Activated T-cell treated with anti-CD3 and anti-CD28 coated beads, Interleukin-2, amount 50 U/mL, for 48 hours (primary cell): ENCODE measurements around the gene TENT4B.
"Not testable (repeated sequence)": the region's sequence is repeated elsewhere in the genome, so short reads cannot be mapped to it uniquely, and the experiment has no call there.

Experiments used
- DNase-seq, 2 experiments: peaks; one replicate each; pipeline ENCODE4 v3.0.0-alpha.2; 2020

Gene TENT4B

DNA sequence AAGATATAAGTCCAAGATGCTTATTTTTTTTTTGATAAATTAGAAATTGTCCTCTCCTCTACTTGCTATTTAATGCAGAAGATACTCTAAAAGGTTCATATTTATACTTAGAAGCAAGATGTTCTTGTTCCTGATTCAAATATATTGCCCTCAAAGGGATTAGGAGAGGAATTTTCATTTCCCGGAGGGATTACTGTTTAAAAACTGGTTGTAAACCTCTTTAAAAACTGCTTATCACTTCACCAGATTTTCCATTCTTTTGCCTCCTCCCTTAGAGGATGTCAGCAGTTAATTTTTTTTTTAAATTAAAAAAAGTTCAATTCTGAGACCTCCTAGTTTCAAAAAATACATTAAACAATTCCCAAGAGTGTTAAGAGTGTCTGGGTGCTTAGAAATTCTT, 2.8 kb downstream of the TENT4B start:
- DNase-seq = no peak

DNA sequence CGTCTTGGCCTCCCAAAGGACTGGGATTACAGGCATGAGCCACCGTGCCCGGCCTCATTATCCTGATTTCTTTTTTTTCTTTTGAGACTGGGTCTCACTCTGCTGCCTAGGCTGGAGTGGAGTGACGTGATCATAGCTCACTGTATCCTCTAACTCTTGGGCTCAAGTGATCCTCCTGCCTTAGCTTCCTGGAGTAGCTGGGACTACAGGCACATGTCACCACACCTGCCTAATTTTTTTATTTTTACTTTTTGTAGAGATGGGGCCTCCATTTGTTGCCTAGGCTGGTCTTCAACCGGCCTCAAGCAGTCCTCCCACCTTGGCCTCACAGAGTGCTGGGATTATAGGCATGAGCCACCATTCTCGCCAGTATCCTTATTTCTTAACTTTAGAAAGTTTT, 3.5 kb downstream of the TENT4B start:
- DNase-seq = peak in 1 of 2 experiments; percentile 13

DNA sequence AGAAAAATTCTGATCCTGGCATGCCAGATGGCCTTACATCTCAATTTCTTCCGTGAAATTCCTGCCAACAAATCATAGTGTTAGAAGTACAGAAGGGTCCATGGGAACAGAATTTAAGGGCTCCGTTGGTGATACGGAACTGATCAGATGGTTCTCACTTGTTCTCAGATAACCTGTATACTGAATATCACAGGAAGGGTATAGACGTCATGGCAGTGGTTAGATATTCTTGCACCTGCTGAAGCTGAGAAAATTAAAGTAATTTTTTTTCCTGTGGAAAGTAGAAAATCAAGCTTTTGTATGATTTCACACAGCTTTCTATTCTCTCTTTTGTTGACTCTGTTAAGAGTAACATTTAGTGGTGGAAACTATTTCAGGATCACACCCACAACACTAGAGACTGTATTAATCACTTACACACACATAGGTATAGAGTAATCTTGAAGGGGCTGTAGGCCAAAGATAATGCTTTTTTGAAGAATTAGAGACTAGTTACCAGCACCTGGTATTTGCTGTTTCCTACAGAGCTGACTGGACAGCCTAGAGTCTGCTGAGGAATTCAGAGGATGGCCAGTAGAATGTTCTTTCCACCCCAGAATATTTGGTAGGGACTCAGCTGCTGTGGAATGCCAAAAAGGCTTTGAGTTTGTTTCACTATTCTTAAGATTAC, 7.5 kb downstream of the TENT4B start:
- DNase-seq = peak in 1 of 2 experiments; percentile 7

DNA sequence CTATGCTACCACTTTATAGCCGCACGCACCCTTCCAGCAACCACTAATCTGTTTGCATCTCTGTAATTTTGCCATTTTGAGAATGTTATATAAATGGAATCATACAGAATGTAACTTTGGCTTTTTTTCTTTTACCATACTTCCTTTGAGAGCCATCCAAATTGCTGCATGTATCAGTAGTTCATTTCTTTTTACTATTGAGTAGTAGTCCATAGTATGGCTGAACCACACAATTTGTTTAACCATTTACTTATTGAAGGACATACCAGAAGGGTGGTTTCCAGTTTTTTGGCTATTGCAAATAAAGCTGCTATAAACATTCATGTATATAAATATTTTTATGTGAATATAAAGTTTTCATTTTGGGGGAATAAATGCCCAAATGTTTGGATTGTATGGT, 8.8 kb downstream of the TENT4B start:
- DNase-seq = no peak

DNA sequence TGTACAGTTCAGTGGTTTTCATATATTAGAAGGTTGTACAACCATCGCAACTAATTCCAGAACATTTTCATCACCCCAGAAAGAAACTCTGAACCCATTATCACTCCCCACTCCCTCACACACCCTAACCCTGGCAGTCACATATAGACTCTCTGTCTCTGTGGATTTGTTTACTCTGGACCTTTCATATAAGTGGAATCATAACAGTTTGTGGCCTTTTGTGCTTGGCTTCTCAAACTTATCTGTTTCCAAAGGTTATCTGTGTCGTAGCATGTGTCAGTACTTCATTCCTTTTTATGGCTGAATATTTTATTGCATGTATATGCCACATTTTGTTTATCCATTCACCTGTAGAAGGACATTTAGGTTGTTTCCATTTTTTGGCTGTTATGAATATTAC, 12.4 kb downstream of the TENT4B start:
- DNase-seq = no peak

DNA sequence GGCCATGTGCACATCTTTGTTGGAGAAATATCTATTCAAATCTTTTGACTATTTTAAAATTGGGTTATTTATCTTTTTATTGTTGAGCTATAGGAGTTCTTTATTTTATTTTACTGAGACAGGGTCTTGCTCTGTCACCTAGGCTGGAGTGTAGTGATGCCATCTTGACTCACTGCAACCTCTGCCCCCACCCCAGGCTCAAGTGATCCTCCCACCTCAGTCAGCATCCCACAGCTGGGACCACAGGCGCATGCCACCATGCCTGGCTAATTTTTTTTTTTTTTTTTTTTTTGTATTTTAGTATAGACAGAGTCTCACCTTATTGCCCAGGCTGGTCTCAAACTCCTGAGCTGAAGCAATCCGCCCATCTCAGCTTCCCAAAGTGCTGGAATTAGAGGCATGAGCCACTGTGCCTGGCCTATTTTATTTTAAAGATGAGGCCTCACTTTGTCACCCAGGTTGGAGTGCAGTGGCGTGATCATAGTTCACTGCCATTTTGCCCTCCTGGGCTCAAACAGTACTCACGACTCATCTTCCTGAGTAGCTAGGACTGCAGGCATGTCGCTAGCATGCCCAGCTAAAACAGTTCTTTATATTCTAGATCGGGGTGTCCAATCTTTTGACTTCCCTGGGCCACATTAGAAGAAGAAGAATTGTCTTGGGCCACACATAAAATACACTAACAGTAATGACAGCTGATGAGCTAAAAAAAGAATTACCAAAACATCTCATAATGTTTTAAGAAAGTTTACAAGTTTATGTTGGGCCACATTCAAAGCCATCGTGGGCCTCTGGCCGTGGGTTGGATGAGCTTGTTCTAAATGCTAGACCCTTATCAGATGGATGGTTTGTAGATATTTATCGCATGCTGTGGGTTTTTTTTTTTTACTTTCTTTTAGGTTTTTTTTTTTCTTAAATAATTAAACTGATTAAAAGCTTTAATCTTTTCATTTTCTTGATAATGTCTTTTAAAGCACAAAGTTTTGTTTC, 13.7 kb downstream of the TENT4B start:
- DNase-seq = peak; percentile 38 to 56

DNA sequence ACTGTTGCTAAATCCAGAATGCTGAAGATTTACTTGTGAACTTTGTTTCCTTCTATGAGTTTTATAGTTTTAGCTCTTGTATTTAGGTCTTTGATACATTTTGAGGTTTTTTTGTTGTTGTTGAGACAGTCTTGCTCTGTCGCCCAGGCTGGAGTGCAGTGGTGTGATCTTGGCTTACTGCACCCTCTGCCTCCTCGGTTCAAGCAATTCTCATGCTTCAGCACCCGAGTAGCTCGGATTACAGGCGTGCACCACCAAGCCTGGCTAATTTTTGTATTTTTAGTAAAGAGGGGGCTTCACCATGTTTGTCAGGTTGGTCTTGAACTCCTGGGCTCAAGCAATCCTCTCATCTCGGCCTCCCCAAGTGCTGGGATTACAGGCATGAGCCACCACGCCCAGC, 14.4 kb downstream of the TENT4B start:
- DNase-seq = no peak

DNA sequence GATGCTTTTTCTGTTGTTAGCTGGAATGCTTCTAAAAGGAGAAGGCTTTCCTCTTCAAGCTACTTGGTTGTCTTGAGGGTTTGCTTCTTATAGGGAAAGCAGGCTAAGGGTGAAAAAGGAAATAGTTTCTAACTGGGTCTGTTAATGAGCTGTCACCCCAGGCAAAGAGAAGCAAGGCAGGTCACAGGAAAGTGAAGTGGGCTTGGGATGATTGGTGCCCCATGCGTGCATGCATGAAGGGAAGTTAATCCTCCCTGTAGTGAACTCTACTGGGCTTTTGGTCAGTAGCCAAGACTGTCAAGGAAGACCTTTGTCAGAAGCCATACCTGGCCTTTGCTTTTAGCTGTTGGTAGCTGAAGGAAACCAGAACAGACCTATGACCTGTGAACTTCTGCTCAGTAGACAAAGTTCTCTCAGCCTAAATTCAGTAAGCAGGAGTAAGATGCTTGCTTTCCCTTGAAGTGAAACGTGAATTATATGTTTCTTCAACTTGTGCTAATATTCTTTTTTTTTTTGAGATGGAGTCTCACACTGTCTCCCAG, 16.5 kb downstream of the TENT4B start:
- DNase-seq = peak in 1 of 2 experiments; percentile 11

DNA sequence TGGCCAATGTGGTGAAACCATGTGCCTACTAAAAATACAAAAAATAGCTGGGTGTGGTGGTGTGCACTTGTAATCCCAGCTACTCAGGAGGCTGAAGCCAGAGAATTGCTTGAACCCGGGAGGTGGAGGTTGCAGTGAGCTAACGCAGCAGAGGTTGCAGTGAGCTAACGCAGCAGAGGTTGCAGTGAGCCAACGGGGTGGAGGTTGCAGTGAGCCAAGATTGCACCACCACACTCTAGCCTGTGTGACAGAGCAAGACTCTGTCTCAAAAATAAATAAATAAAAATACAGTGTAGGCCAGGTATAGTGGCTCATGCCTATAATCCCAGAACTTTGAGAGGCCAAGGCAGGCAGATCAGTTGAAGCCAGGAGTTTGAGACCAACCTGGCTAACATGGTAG, 18.7 kb downstream of the TENT4B start:
- not testable (repeated sequence) for DNase-seq

DNA sequence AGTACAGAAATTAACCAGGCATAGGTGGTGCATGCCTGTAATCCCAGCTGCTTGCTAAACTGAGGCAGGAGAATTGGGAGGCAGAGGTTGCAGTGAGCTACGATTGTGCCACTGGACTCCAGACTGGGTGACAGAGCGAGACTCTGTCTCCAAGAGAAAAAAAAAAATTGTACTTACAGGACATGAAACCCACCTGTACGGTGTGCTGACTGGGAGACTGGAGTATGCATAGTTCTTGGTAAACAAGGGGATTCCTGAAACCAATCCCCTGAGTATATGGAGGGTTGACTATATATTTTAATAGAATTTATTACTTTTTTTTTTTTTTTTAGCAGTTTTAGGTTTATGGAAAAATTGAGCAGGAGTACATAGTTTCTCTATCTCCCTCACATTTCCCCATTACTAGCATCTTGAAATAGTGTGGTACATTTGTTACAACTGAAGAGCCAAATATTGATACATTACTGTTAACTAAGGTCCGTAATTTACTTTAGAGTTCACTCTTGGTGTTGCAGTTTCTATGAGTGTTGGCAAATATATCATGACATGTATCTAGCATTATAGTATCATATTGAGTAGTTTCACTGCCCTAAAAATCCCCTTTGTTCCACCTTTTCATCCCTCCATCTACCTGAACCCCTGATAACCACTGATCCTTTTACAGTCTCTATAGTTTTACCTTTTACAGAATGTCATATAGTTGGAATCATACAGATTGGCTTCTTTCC, 19.3 kb downstream of the TENT4B start:
- no peak for DNase-seq

DNA sequence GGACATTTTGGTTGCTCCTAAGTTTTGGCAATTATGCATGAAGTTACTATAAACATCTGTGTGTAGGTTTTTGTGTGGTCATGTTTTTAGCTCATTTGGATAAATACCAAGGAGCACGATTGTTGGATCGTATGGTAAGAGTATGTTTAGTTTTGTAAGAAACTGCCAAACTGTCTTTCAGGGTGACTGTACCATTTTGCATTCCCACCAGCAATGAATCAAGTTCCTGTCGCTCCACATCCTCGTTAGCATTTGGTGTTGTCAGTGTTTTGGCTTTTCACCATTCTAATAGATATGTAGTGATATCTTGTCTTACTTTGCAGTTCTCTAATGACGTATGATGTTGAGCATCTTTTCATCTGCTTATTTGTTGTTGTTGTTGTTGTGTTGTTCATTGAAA, 20.2 kb downstream of the TENT4B start:
- no peak for DNase-seq

DNA sequence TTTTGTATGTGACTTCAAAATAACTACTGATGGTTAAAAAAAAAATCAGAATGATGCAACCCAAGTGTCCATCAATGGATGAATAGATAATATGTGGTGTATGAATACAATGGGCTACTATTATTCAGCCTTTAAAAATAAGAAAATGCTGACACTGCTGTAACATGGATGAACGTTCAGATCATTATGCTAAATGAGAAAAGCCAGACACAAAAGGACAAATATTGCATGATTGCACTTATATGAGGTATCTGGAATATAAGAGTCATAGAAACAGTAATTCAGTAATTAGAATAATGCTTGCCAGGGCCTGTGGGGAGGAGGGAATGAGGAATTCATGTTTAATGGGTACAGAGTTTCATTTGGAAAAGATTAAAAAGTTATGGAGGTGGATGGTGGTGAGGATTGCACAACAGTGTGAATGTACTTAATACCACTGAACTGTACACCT, 25.4 kb downstream of the TENT4B start:
- no peak for DNase-seq

DNA sequence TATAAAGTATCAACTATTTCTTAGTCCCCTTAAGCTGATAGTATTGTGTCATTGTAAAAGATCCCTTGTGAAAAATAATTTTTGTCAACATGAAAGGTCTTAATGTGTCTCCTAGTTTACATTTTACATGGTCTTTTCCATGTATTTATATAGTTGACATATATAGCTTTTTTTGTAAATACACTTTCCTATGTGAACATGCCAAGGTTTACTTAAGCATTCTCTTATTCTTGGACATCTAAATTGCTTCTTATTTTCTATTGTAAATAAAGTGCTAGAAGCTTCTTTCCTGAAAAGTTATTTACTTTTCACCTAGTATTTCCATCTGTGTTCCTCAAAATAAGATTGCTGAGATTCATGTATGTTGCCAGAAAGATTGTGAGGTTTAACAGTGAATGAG, 29.3 kb downstream of the TENT4B start:
- no peak for DNase-seq

DNA sequence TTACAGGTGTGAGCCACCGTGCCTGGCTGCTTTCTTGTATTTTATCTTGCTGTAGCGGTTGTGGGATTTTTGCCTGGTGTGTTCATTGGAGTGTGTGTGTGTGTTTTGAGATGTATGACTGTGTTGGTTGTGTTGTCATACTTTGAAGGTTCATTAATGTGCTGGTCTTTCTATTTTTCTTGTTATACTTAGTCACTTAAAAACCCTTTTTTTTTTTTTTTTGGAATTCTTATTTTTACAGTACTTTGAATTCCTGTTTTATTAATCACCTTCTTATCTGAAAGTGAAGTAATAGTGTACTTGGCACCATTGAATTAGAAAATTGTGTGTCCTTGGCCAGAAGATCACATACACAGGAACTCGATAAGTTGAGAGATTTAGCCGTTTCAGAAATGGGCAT, 30.2 kb downstream of the TENT4B start:
- DNase-seq = no peak

DNA sequence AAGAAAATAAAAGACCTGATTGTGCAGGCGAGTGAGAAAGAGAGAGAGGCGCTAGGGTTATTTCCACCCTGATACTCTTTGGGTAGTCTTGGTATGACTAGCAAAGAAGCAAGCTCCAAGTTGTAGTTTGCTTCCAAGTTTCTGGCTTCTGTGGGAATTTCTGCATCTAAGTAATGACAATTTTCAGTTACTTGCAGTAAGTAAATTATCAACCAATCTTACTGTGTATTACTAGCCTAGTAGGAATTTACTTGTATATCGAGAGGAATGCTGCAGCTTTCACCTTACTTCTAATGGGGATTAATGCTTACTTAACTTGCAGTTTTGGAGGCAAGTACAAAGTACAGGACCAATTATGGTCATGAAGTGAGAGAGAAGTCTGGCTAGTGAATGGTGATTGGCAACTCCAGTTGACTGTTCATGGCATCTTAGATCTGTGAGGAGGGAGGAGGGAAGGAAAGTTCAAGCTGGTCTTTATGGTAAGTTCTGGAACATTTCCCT, 31.9 kb downstream of the TENT4B start:
- no peak for DNase-seq

DNA sequence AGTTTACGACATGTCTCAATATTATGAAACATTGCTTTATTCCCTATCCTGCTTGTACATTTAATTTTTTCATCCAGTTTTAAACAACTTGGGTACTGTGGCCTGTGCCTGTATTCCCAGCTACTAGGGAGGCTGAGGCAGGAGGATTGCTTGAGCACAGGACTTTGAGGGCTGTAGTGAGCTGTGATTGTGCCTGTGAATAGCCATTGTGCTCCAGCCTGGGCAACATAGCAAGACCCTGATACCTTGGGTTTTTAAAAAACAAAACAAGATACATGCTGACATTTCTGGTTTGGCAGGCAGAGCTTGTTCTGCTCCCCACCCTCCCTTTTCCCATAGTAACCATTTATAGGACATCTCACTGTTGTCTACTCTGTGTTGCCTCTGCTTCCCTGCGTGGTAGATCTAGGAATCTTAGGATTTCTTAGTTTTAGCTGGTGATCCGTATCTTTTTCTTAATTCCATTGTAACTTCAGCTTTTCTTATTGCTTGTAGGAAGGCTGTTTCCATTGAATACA, 35.6 kb downstream of the TENT4B start:
- DNase-seq = no peak

DNA sequence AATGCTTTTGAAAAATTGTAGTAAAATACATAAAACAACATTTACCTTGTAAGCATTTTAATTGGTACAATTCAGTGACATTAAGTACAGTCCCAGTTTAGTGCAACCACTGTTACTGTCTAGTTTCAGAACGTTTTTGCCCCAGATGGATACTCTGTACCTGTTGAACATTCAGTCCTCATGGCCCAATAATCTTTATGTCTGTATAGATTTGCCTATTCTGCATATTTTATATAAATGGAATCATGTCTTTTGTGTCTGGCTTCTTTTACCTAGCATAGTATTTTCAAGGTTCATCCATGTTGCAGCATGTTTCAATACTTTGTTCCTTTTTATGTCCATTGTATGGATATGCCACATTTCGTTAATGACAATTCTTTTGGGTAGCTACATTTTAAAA, 37.2 kb downstream of the TENT4B start:
- no peak for DNase-seq

DNA sequence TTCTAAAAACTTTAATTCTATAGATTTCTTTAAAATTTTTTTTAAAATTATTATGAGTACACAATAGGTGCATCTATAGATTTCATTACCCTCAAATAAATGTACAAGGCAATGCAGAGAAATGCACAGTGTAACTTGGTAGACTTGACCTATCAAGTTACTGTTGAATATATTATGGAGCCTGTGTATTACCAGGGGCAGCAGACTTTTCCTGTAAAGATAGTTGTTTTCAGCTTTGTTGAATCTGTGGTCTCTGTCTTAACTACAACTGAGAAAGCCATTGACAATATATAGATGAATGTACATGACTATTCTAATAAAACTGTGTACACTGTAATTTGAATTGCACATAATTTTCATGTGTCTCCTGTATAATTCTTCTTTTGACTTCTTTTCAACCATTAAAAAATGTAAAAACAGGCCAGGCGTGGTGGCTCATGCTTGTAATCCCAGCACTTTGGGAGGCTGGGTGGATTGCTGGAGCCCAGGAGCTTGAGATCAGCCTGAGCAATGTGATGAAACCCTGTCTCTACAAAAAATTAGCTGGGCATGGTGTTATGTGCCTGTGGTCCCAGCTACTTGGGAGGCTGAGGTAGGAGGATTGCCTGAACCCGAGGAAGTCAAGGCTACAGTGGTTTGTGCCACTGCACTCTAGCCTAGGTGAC, 39.4 kb downstream of the TENT4B start:
- no peak for DNase-seq

DNA sequence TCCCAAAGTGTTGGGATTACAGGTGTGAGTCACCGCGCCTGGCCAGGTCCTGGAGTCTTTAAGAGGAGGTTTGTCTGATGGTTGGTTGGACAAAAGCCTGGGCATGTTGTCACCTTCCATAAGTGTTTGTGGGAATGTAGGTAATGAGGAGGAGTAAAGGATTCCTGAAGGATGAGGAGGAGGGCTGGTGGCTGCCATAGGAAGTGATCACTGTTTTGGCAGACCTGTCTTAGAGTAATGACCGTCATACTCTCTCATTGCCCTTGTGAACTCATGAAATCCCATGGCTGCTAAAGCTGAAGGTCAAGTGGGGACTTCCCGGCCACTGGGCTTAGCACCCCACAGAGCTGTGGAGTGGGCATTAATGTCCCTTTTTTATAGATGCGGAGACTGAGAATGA, 40.5 kb downstream of the TENT4B start:
- DNase-seq = no peak

DNA sequence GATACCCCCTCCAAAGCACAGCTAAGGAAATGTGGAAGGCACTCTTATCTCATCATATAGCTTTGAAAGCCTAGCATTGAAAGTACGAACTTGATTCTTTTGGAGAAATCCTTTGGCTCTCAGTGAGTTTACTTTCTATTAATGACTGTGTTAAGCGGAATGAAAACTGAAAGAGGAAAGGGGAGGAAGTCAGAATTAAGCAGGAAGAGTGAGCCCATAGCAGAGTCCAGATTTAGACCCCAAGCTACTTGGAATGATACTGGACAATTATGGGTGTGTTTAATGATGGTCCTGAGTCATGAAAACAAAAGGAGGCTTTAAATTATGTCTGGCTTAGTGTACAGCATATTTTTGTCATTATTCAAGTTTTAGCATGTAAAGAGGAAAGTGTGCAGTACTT, 42.2 kb downstream of the TENT4B start:
- DNase-seq = no peak

DNA sequence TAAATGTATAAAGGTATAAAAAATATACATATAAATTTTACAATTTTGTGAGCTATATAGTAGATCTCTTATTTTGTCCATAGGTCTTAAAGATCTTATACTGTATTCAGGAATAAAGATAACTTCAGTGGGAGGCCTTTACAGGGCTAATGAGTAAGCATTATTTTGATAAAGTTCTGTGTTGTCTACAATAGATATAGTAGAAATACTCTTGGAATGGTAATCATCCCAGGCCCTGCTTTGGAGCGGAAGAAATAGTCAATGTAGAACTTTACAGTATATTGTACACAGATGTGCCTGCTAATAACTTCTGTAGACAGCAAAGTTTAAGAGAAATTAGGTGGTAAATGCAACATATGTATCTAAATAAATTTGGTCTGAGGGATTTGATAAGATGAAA, 42.6 kb downstream of the TENT4B start:
- no peak for DNase-seq

DNA sequence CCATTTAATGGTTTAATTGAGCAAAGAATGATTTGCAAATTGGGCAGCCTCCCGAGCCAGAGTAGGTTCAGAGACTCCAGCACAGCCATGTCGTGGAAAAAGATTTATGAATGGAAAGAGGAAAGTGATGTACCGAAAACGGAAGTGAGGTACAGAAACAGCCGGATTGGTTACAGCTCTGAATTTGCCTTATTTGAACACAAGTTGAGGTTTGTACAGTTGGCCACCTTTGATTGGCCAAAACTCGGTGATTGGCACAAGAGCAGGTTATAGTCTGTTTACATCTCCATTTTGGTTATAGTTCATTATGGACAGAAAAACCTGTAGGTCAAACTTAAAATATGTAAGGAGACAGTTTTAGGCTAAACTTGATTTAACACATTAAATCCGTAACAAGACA, 44.5 kb downstream of the TENT4B start:
- DNase-seq = no peak
